ENCODE results near the gene BCO2.

Gene BCO2

DNA sequence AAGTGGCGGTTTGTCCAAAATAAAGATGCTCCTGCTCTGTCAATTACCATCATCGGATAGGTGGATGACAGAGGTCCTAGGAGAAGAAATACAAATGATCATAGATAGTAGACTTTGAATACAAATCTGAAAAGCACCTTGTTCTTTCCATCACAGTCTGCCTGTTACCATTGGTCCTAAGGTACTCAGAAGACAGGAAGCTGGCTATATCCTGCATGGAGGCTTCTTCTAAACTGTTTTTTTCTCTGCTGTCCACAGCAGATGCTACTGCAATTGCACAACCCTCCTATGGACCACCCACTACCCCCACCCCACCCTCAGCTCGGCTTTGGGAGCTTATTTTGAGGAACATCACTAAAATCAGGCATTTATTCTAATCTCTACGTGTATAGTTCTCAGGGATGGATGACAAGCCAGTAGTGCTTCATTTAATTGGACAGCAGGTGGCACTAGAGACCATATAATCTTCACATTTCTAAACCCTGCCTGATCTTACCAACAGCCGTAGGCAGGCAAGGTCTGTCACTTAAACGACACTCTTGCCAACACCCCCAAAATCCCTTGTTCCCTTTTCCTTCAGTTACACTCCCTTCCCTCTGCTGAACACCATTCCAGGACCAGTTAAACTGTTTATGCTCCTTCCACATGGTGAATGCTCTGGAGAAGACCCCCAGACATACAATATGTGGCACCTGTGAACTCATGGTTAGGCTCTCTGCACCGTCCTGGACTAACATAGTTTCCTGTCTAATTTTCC, 44.3 kb downstream of the BCO2 start:
- peak; percentile 46 for DNase-seq

DNA sequence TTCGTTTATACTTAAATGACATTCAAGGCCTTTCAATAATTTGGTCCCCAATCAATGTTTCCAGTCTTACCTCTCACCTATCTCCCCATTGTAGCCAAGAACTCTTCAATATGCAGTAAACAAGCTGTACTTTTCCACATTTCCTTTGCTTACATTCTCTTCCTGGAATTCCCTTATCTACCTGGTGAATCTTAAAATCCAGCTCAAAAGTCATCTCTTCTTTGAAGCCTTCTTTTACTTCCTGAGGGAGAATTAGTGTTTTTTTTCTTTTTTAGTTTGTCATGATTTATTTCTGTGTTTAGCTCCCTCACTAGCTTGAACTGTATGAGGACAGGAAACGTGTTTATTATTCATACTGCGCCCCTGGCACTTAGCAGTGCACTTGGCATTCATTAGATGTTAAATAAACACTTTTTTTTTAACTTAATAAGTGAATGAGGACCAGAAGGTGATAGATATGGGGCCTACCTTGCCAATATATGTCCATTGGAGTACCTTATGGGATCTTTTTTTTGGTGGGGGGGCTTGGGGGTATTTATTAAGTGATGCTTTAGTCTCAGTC, 46.0 kb downstream of the BCO2 start:
- no peak for DNase-seq

DNA sequence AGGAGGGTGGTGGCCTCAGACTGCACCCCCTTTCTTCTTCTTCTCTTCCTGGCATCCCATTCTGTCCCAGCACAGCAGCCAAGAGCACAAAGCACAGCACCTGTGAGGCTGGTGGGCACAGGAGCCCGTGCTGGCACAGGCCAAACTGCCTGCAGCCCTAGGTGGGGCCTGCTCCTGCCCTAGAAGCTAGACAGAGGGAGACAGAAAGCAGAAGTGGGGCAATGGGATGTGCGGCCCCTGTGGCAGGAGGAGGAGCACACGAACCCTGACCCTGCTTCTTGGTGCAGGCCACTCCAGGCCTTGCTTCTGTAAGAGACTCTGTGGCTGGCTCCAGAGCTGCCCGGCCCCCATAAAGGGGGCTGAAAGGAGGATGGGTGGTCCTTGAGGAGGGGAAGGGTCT, 47.0 kb downstream of the BCO2 start:
- DNase-seq = no peak

DNA sequence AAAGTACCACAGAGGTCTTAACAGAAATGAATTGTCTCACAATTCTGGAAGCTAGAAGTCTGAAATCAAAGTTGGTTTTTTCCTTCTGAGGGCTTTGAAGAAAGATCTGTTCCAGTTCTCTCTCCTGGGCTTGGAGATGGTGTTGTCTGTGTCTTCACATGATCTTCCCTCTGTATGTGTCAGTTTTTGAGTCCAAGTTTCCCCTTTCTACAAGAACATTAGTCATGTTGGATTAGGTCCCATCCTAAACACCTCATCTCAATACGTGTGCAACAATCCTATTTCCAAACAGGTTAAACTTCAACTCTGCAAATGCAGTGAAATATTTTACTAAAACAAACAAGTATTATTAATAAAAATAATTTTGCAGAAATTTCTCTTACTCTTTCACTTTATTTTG, 47.8 kb downstream of the BCO2 start:
- no peak for DNase-seq

DNA sequence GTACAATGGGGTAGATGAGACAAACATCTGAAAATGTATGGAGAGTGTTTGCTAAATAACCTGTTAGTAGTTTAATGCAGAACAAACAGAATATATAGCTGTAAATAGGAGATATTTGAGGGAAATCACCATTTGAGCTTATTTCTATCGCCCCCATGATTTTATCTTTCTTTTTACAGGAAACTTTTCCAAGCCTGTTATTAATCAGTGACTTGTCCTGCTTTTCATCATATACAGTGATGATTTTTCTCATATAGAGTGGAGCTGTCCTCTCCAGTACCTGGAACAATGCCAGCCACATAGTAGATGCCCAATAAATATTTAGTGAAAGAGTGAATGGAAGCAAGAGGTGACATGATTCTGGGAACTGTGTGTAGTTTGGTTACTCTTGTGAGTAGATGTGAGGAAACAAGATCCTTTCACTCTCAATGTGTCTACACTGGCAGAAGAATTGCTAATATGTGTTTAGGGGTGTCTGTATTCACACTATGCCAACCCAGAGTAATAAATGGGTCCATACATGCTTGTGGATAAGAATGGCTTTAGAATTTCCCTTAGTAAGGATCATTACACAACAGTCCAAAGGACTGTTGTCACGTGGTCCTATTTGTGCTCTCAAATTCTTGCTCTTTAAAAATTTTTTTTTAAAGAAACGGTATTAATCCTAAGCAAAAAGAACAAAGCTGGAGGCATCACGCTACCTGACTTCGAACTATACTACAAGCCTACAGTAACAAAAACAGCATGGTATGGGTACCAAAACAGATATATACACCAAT, 48.6 kb downstream of the BCO2 start:
- no peak for DNase-seq

DNA sequence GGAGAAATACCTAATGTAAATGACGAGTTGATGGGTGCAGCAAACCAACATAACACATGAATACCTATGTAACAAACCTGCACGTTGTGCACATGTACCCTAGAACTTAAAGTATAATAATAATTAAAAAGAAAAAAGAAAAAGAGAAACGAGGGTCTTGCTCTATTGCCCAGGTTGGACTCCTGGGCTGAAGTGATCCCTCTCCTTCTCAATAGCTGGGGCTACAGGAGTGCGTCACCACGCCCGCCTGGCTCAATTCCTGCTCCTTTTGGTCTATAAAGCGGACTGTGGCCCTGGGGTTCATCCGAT, 50.4 kb downstream of the BCO2 start:
- DNase-seq = no peak

DNA sequence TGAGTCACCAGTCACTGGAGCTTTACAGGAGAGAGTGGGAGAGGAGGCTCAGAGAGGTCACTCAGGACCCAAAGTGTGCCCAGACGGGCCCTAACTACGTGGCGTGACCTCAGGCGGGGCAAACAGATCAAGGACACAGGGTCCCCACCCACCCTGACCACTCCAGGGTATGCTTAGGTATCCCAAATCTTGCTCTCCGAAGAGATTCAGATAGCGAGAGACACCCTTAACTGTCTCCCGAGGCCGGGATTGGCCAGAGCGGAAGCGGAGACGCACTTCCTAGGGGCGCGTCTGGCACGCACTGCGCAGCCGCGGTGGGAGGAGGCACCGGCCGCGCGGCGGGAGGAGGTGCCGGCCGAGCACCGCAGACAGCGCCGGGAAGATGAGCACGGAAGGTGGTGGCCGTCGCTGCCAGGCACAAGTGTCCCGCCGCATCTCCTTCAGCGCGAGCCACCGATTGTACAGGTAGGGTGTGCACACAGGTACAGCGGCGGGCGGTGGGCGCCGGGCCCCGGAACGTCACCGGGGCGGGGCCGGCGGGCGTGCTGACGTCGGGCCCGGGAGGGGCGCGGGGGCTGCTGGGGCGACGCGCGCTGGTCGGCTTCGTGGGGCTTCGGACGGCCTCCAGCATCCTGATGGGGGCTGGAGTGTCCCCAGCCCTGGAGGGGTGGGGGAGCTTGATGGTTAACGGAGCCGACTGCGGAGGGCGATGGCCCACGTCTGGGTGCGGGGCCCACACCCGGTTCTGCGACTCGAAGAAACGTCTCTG, 50.9 kb downstream of the BCO2 start, which contains the start of gene PTS:
Gene PTS (plus strand): TSS at position 367 of the 769 bp plus-strand sequence. CDS start 16 bp downstream, at position 383.
- peak; percentile 93 for DNase-seq

DNA sequence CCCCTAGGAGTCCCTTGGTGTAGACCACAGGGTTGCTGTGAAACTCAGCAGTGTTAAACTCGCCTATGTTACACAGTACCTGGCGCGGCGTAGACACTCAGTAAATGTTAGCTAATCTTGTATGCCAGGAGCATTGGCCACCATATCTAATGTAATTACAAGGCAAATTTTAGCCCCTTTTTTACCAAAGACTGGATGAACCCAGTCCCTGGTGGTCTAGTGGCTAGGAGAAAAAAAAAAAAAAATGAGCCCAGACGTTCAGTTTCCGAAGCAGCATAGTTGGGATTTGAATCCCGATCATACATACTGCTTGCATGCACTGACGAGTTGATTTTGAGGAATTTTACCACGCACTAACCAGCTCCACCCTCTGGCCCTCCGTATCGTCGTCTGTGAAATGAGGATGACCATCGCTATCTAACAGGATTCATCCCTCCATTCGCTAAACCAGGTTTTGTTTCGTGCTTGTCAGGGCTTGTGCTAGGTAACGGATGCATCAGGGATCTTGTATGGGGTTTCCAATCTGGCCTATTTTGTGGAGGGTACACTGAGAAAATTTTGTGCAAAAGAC, 51.6 kb downstream of the BCO2 start:
- no peak for DNase-seq

DNA sequence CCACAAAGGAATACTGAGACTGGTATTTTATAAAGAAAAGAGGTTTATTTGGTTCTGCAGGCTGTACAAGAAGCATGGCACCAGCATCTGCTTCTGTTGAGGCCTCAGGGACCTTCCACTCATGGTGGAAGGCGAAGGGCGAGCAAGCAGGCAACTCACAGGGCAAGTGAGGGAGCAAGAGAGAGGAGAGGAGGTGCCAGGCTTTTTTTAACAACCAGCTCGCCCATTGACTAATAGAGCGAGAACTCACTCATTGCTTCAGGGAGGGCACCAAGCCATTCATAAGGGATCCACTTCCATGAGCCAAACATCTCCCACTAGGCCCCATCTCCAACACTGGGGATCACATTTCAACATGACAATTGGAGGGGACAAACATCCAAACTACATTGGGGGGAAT, 52.2 kb downstream of the BCO2 start:
- DNase-seq = no peak

DNA sequence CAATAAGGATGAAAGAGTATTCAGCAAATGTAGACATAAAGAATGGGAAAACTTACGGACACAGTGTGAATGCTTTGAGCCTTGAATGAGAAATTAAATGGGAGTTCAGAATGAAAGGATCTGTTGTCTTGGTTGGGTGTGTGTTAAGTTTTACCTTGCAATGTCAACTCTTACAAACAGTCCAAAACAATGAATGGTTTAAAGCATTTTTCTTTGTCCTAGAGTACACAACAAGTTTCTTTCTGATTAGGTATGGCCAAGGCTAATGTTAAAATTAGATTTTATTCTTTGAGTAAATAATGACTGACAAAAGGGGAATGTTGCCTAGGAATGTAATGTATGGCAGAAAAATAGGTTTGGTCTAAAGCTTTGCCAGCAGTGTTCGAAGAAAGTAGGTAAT, 53.4 kb downstream of the BCO2 start:
- no peak for DNase-seq

DNA sequence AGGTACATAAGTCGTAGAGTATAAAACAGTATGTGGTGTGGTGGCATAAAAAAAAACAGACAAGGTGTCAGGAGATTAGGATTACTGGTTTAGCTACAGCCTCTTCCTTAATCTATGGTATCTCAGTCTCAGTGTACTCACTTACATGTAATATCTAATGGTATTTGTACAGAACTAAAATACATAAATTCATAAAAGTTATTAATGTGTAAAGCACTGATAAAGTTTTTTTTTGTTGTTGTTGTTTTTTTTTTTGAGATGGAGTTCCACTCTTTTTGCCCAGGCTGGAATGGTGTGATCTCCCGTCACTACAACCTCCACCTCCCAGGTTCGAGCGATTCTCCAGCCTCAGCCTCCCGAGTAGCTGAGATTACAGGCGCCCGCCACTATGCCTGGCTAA, 53.8 kb downstream of the BCO2 start:
- no peak for DNase-seq

DNA sequence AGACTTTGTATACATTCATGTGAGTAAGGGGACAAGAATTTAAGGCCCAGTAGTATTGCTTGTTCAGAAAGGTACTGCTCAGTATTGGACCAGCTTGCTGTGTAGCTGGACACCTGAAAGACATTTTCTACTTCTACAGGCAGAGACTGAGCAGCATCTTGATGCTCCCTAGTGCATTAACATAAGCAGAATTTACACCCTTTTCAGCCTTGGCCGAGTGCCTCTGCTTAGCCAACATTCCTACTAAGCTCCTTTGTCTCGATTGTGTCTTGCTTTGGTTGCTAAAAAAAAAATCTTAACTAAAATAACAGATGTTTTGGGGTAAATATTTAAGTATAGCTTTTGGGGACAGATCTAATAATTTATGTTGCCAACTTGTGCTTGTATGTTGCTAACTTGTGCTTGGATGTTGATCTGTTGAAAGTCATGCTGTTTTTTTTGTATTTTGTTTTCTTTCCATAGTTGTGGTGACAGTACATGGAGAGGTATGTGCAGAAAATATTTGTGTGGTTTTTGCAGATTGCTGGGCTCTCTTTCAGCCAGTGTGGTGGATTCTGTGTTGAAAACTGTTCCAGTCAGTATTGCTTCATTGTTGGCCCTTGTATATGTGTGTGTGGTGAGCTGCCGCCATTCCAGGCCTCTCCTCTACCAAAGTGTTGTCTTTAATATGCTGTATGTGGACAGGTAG, 54.6 kb downstream of the BCO2 start:
- no peak for DNase-seq

DNA sequence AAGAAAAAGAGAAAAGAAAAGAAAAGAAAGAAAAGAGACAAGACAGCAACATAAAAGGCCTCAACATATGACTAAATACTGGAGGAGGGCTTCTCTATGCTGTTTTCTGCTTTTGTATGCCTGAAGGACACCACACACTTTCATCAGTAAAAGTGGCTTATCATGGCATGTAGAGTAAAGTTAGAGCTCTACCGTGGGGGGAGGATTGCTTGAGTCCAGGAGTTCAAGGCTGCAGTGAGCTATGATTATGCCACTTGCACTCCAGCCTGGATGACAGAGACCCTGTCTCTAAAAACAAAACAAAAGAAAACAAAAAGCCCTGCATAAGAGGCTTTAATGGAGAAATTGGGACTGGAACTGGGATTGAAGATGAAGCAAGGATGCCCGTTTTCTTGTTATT, 56.6 kb downstream of the BCO2 start:
- DNase-seq = no peak

DNA sequence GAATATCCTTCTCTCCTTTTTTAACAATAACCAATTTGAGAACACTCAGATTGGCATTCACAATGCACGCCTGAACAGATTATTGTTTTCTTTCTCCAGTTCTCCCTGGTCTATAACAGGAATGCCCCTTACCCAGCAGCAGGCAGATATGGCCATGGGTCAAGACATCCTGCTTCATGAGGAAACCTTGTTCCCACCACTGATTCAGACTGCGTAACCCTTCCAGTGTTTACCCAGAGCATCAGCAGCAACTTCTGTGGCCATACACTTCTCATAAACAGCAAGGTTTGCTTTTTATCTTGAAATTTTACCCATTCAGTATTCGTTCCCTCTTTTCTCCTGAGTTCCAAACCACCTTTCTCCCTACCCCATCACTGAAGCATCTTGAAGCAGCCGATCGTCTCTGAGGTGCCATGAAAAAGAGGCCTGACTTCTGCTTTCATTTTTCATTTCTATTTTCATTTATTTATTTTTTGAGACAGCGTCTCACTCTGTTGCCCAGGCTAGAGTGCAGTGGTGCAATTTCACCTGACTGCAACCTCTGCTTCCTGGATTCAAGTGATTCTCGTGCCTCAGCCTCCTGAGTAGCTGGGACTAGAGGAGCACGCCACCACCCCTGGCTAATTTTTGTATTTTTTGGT, 60.6 kb downstream of the BCO2 start:
- DNase-seq = no peak

DNA sequence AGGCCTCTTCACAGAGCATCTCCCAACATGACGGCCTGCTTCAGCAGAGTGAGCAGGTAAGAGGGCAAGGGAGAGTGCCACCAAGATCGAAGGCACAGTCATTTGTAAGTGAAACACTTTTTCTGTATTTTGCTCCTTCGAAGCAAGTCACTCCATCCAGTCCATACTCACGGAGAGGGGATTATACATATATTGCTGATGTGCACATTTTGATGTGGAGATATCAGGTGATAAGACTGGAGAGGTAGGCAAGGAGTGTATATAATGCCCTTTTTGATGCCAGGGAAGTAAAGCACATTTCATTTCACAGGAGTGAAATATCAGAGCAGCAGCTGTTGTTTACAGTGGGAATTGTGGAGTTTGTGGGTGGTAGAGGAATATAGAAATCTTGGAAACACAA, 62.1 kb downstream of the BCO2 start:
- DNase-seq = no peak

DNA sequence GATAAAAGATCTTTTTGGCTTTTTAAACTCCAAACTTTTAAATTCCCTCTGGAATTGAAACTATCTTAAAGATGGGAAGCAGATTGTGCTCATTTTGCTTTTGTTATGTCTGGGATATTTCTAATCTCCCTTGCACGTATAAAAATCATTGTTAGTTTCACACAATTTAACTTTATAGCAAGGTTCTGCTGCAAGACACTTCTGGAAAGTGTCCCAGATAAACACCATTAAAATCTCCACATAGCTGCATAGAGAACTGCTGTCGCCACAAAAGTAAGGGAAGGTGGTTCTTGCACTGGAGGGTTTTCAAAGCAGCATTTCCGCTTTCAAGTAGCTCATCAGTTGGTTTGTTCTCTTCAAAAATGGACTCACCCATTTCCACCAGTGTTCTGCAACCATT, 62.7 kb downstream of the BCO2 start:
- DNase-seq = no peak

DNA sequence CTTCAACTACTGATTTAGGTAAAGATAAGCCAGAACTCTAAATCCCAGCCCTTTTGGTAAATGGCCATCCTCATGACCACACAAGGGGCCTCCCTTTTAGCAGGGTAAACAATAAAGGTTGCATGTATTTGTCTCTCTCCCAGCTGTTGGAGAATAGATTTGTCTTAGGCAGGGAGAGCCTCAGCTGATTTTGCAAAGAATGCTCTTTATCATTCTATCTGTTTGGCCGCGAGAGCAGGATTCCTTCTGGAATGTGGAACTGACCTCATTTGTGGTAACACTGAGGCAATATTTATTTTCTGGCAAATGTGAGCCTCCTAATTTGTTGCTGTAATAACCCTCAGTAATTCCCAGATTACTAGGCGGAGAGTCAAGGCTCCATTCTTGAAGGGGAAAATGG, 66.2 kb downstream of the BCO2 start:
- DNase-seq = no peak

DNA sequence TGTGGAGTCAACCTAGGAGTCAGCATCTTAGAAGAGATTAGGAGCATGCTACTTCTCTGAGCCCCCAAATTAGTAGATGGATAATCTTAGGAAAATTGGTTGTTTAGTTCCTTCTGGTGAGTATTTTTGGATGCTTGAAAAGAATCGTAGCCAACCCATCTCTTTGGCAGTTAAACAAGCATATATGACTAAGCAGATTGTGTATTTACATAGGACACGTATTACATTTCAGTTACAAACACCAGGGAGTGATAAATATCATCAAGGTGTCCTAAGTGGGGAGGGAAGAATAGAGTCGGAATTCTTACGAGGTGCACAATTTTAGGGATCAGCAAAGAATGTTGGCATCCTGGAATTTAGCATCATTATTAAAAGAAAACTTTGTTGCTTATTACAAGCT, 71.9 kb downstream of the BCO2 start:
- DNase-seq = no peak

DNA sequence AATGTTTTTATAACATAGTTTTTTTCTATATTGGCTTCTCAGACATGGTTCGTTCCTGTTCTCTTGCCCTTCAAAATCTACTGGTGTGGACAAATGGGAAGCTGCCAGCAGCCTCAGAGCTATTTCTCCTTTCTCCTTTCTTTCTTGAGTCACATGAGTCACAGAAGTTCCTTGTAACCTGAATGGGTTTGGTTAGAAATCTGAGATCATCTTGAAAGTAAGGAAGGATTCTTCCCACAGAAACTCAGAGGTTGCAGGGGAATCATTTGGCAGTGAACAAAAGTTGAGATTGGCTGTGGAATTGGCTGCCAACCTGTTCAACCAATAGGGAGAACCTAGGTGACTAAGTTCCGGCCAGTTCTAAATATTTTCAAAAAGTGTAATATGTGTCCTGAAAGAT, 72.9 kb downstream of the BCO2 start:
- DNase-seq = no peak

DNA sequence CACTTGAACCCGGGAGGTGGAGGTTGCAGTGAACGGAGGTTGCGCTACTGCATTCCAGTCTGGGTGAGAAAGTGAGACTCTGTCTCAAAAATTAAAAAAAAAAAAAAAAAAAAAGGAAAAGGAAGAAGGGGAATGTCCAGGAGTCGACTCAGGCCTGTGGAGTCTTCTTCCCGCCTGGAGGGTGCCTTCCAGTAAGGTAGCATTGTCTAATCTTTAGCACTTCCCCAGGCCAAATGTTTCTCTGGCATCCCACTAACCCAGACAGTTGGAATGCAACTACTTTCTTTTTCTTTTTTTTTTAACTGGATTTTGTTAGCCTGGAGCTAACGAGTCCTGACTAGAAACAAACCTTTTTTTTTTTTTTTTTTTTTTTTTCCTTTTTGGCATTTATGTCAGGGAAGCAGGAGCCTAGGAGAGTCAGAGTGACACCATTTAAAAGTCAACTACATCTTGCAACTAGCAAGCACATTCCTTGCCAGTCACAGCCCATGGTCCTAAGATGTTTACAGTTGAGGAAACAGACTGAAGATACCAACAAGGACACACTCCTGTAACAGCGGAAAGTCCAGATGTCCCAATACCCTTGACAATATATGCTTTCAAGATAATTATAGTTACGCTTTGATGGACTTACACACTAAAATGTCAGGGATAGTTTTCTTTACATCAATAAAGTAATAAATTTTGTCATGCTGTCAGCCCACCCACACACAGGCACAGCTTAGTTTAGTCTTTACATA, 74.7 kb downstream of the BCO2 start:
- DNase-seq = no peak

DNA sequence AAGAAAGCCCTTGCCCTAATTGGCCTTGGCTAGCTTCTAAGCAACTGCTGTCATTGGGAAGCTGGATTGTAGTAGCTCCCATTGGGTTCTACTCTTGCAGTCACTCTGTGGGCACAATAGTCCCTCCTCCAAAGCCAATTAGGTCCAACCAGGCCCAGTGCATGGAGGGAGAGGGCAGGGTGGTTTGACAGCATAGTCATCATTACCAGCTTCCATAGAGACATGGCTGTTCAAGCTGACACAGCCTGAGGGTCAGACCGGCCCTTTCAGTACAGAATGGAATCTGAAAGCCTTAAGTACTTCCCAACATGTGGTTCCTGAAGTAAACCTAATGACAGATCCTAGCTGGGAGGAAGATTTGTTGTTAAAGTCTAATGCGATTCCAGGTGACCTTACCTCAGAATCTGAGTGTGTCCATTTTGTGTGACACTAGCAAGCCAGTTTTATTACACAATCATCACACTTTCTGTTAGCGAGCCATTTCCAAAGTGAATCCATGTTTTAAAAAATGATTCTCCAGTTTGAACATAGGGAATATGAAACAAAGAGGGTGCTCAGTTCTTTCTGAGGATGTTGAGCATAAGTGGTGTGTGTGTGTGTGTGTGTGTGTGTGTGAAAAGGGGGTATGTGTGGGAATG, 78.4 kb downstream of the BCO2 start:
- no peak for DNase-seq
